DOHH2 (cell line): ENCODE results near the gene ADORA1.

Source experiments
- EZH2phosphoT487 ChIP-seq: fragments of 200-600 bp; sonication (generic); IDR thresholded peaks from 2 replicates; pipeline ENCODE4 v1.6.1; 2017; ENCODE audit warnings: borderline replicate concordance, mild to moderate bottlenecking, antibody characterized with exemption, low read length, moderate library complexity, mixed read lengths
- TF ChIP-seq, protein P1 (sequence below): fragments of 200-600 bp; sonication (generic); IDR thresholded peaks from one replicate; pipeline ENCODE4 v1.5.1; 2014; ENCODE audit warnings: antibody characterized with exemption, mild to moderate bottlenecking, low read depth, low read length; ENCODE audit not compliant: poor library complexity, severe bottlenecking

DNA sequence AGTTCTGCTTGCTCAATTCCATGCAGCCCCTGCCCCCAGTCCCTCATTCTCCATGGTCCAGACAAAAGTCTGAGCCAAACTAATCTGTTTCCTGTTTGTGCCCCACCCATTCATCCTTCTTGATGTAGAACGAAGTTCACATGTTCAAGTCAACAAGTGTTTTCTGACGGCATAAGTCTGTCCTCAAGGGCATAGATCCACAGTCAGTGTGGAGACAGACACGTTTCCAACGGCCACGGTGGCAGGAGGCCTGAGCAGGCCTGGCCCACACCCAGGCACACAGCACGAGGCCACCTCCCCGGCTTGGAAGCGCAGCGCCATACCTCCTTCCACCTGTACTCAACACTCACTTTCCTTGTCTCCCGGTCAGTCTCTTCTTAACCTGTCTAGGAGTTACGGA is 16.1 kb downstream of the ADORA1 start:
- no peak for TF ChIP-seq EZH2phosphoT487
- TF ChIP-seq, protein P1, sequence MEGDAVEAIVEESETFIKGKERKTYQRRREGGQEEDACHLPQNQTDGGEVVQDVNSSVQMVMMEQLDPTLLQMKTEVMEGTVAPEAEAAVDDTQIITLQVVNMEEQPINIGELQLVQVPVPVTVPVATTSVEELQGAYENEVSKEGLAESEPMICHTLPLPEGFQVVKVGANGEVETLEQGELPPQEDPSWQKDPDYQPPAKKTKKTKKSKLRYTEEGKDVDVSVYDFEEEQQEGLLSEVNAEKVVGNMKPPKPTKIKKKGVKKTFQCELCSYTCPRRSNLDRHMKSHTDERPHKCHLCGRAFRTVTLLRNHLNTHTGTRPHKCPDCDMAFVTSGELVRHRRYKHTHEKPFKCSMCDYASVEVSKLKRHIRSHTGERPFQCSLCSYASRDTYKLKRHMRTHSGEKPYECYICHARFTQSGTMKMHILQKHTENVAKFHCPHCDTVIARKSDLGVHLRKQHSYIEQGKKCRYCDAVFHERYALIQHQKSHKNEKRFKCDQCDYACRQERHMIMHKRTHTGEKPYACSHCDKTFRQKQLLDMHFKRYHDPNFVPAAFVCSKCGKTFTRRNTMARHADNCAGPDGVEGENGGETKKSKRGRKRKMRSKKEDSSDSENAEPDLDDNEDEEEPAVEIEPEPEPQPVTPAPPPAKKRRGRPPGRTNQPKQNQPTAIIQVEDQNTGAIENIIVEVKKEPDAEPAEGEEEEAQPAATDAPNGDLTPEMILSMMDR = no peak
